ENCODE measurements around the gene ERMP1. TPM values are rescaled to one million over a fixed set of nuclear protein-coding genes. Genes with fewer than 3 reads are reported as not detected.

ERMP1 gene
- total and polyA plus RNA-seq, 2 of the 8 experiments (the other 6 are each of a cell fraction or from before 2014, with no cell fraction given) = 12.8 to 16.7 TPM

GRCh38 chr9:5820425-5820824 is 12.5 kb downstream of the ERMP1 start (continued):
- TF ChIP-seq CTCF (IDR thresholded peaks at IDR 0.05; ENCODE audit: control extremely low read depth in 1 of 3, insufficient read depth in 1 of 3, low read depth in 1 of 3, low read length in 3 of 3) (no peak), NRF1 (IDR thresholded peaks at IDR 0.05; ENCODE audit: low read depth, low read length) (no peak), SP4 (IDR thresholded peaks at IDR 0.05; ENCODE audit: low read length) (no peak), HDAC2 (IDR thresholded peaks at IDR 0.05; ENCODE audit: borderline replicate concordance in 1 of 2, low read depth in 2 of 2, low read length in 2 of 2) (no peak)

Measured in H1 (cell line).